GM12864 (cell line): Measurements from ENCODE around the gene SLC22A23.

ENCODE experiments used
- DNase-seq: peaks from one replicate; pipeline ENCODE4 v3.0.0-alpha.2; 2011; ENCODE audit warnings: low read depth
- H3K4me3 ChIP-seq: 2 replicates; pipeline ENCODE4 v1.5.1; 2011; ENCODE audit warnings: mild to moderate bottlenecking, low read depth, low read length, control low read depth
- CTCF ChIP-seq: IDR thresholded peaks from 2 replicates; pipeline ENCODE4 v1.5.1; 2011; ENCODE audit warnings: low read depth, mild to moderate bottlenecking, moderate library complexity, low read length, control low read depth, inconsistent platforms; ENCODE audit errors: missing control alignments

Gene SLC22A23

GRCh38 chr6:3291987-3292386 lies 164.9 kb downstream of the SLC22A23 start:
- no peak overlapping the region for H3K4me3 ChIP-seq
- DNase-seq: no peak
- TF ChIP-seq CTCF: no peak

GRCh38 chr6:3291346-3291745 lies 165.5 kb downstream of the SLC22A23 start:
- H3K4me3 ChIP-seq: no peak overlapping the region
- no peak for DNase-seq
- TF ChIP-seq CTCF: no peak

GRCh38 chr6:3290931-3291211 lies 166.0 kb downstream of the SLC22A23 start:
- no peak overlapping the region for H3K4me3 ChIP-seq
- TF ChIP-seq CTCF: no peak
- DNase-seq: no peak

- no peak for TF ChIP-seq CTCF
- no peak overlapping the region for H3K4me3 ChIP-seq
Measured at GRCh38 chr6:3290149-3290930, 166.5 kb downstream of the SLC22A23 start.

GRCh38 chr6:3289664-3290055 lies 167.2 kb downstream of the SLC22A23 start:
- H3K4me3 ChIP-seq: no peak overlapping the region
- TF ChIP-seq CTCF: no peak
- no peak for DNase-seq

More at GRCh38 chr6:3290149-3290930, 166.5 kb downstream of the SLC22A23 start:
- DNase-seq: no peak

- no peak for DNase-seq
- H3K4me3 ChIP-seq: no peak overlapping the region
- TF ChIP-seq CTCF: no peak
Measured at GRCh38 chr6:3288711-3289663, 167.9 kb downstream of the SLC22A23 start.
